Measurements from ENCODE around the gene STK17B. TPM values are rescaled to one million over a fixed set of nuclear protein-coding genes. Genes with fewer than 3 reads are reported as not detected.

Gene STK17B
- total and polyA plus RNA-seq, 2 of the 13 experiments (the other 11 are each of a cell fraction or from before 2014, with no cell fraction given): 1.6 to 4.5 TPM

DNA sequence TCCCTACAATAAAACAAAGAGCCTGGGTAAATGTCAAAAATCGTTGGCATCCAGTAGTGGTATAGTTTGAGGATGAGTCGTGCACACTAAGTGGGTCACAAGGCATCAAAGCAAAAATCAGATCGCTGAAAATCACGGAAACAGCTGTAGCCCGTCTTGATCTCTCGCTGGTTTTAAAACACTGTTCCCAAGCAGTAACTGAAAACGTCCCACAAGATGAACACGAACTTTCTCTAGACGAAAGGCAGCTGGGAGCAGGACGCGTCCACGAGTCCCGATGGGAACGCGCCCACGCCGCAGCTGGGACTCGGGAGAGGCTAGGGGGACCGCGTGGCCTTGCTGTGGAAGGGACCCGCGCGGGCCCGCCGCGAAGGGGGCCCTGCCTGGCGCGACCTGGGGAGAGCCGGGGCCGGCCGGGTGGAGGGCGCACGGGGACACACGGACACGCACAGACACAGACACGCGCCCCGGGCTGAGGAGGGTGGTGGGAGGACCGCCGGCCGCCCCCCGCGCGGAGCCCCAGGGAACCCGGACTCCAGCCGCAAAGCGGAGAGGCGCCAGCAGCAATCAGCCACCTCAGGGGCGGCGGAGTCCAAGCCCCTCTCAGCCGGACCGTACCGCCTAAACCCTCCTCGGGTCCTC, 651 bp downstream of the STK17B start (continued):
- TF ChIP-seq NCOA5 (CRISPR knock-in tag; IDR thresholded peaks at IDR 0.05) (no peak), ZNF224 (CRISPR knock-in tag; IDR thresholded peaks at IDR 0.05) (0 out of 2 replicates have a peak, but pooled peaks have one; percentile 24), MAFF (IDR thresholded peaks at IDR 0.05; ENCODE audit: low read depth, low read length) (no peak), ZNF777 (CRISPR knock-in tag; IDR thresholded peaks at IDR 0.05) (peak; percentile 69; the same call in 1 of the 2 replicates), ZNF407 (CRISPR knock-in tag; IDR thresholded peaks at IDR 0.05; ENCODE audit: not compliant biosample characterization) (peak; percentile 17), AGO1 (IDR thresholded peaks at IDR 0.05; ENCODE audit: low read depth, low read length, poor library complexity, severe bottlenecking) (no peak), FLYWCH1 (CRISPR knock-in tag; IDR thresholded peaks at IDR 0.05) (no peak), KDM4B (CRISPR knock-in tag; IDR thresholded peaks at IDR 0.05) (no peak), ZNF12 (CRISPR knock-in tag; IDR thresholded peaks at IDR 0.05) (no peak), CAMTA2 (CRISPR knock-in tag; IDR thresholded peaks at IDR 0.05; ENCODE audit: borderline replicate concordance) (0 out of 2 replicates have a peak, but pooled peaks have one; percentile 30), KLF16 (CRISPR knock-in tag; IDR thresholded peaks at IDR 0.05) (no peak), PAWR (CRISPR knock-in tag; IDR thresholded peaks at IDR 0.05; ENCODE audit: borderline replicate concordance) (no peak), ZBTB14 (CRISPR knock-in tag; IDR thresholded peaks at IDR 0.05) (no peak), MED13 (CRISPR knock-in tag; IDR thresholded peaks at IDR 0.05) (no peak; the same call in 1 of the 2 replicates), DNMT3B (CRISPR knock-in tag; conservative IDR thresholded peaks at IDR 0.05) (no peak), ZMYM4 (CRISPR knock-in tag; IDR thresholded peaks at IDR 0.05) (no peak), AKAP8 (CRISPR knock-in tag; IDR thresholded peaks at IDR 0.05) (no peak)
- TF ChIP-seq, protein P1, sequence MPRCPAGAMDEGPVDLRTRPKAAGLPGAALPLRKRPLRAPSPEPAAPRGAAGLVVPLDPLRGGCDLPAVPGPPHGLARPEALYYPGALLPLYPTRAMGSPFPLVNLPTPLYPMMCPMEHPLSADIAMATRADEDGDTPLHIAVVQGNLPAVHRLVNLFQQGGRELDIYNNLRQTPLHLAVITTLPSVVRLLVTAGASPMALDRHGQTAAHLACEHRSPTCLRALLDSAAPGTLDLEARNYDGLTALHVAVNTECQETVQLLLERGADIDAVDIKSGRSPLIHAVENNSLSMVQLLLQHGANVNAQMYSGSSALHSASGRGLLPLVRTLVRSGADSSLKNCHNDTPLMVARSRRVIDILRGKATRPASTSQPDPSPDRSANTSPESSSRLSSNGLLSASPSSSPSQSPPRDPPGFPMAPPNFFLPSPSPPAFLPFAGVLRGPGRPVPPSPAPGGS (CRISPR knock-in tag; IDR thresholded peaks at IDR 0.05): no peak
- TF ChIP-seq, protein P2, sequence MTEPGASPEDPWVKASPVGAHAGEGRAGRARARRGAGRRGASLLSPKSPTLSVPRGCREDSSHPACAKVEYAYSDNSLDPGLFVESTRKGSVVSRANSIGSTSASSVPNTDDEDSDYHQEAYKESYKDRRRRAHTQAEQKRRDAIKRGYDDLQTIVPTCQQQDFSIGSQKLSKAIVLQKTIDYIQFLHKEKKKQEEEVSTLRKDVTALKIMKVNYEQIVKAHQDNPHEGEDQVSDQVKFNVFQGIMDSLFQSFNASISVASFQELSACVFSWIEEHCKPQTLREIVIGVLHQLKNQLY (CRISPR knock-in tag; IDR thresholded peaks at IDR 0.05): no peak

Measured in HepG2 (cell line).